Nephron progenitor cell (in vitro differentiated cells): Measurements from ENCODE around the gene SSR4.

Experiments
- DNase-seq: peaks from one replicate; pipeline ENCODE4 v3.0.0; 2021
- H3K27ac Mint-ChIP-seq: 2 replicates; pipeline ENCODE4 v1.8.0; 2021; ENCODE audit warnings: mild to moderate bottlenecking, moderate library complexity, mixed read lengths
- H3K27me3 Mint-ChIP-seq: 2 replicates; pipeline ENCODE4 v1.8.0; 2021; ENCODE audit warnings: mild to moderate bottlenecking, low read depth, mixed read lengths; ENCODE audit not compliant: poor library complexity
- H3K36me3 Mint-ChIP-seq: 2 replicates; pipeline ENCODE4 v1.8.0; 2021; ENCODE audit warnings: low read depth, mixed read lengths
- H3K4me1 Mint-ChIP-seq: 2 replicates; pipeline ENCODE4 v1.8.0; 2021; ENCODE audit warnings: mixed read lengths
- H3K4me3 Mint-ChIP-seq: 2 replicates; pipeline ENCODE4 v1.8.0; 2021; ENCODE audit warnings: mild to moderate bottlenecking, moderate library complexity, mixed read lengths
- H3K9me3 Mint-ChIP-seq: 2 replicates; pipeline ENCODE4 v1.8.0; 2021; ENCODE audit warnings: mild to moderate bottlenecking, moderate library complexity, mixed read lengths
- TF ChIP-seq, protein P1 (sequence below): fragments of 200-600 bp; sonication (generic); IDR thresholded peaks from 2 replicates; pipeline ENCODE4 v1.5.0; 2021; ENCODE audit warnings: antibody characterized with exemption

The SSR4 gene

DNA sequence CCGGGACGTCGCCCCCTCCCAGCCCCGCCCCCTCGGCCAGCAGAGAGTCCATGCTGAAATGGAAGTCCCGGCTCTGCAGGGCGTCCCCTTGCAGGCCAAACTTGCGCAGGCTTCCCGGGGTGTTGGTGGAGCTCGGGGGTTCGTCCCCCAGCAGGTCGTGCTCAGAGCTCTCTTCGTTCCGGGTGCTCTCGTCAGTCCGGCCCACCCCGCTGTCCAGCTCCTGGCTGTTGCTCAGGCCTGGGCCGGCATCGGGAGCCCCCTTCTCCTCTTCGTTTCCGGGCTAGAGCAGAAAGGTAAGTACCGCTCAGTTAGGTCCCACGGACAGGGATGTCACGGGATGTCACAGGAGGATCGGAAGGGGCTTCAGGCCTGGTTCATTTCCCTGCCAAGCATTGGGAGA, 10.2 kb downstream of the SSR4 start:
- Mint-ChIP-seq H3K27ac (no peak overlapping the region), H3K9me3 (peaks cover 48% of the 10 kb centered on the region), H3K27me3 (no peaks in the 10 kb centered on the region), H3K4me3 (no peak overlapping the region), H3K4me1 (peaks cover 17% of the 10 kb centered on the region), H3K36me3 (no peaks in the 10 kb centered on the region)
- TF ChIP-seq, protein P1, sequence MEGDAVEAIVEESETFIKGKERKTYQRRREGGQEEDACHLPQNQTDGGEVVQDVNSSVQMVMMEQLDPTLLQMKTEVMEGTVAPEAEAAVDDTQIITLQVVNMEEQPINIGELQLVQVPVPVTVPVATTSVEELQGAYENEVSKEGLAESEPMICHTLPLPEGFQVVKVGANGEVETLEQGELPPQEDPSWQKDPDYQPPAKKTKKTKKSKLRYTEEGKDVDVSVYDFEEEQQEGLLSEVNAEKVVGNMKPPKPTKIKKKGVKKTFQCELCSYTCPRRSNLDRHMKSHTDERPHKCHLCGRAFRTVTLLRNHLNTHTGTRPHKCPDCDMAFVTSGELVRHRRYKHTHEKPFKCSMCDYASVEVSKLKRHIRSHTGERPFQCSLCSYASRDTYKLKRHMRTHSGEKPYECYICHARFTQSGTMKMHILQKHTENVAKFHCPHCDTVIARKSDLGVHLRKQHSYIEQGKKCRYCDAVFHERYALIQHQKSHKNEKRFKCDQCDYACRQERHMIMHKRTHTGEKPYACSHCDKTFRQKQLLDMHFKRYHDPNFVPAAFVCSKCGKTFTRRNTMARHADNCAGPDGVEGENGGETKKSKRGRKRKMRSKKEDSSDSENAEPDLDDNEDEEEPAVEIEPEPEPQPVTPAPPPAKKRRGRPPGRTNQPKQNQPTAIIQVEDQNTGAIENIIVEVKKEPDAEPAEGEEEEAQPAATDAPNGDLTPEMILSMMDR: no peak
- no peak for DNase-seq

- TF ChIP-seq, protein P1: no peak
- H3K9me3 Mint-ChIP-seq: peaks cover 48% of the 10 kb centered on the region
- H3K27me3 Mint-ChIP-seq: no peaks in the 10 kb centered on the region
- DNase-seq: no peak
- no peak overlapping the region for H3K4me3 Mint-ChIP-seq
- H3K4me1 Mint-ChIP-seq: peaks cover 17% of the 10 kb centered on the region
- no peaks in the 10 kb centered on the region for H3K36me3 Mint-ChIP-seq
- no peak overlapping the region for H3K27ac Mint-ChIP-seq
These were observed 11.0 kb downstream of the SSR4 start for GRCh38 chrX:153805436-153805835.

DNA sequence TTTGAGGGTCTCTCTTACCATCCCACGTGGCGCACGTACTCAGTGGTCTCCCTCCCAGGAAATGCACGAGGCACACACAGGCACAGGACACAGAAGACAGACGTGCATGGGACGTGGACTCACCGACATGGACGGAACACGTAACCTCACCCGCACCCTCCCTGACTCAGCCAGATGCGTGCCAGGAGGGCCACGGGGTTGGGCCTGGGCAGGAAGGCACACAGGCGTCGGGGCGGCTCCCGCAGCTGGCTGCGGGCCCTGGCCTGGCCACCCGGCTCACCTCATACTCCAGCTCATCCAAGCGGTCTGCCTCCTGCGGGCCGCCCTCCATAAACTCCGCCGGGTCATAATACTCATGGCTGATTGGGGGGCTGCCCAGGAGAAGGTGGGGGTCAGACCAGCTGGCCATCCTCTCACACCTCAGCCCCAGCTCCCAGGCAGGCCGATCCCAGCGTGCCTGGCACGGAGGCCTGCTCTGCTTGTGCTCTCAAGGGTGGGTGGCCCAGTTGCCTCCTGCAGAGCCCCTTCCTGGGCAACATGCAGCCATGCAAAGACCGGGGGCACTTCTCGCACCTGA, 12.6 kb downstream of the SSR4 start:
- no peak for DNase-seq
- Mint-ChIP-seq H3K4me1 (peaks cover 19% of the 10 kb centered on the region), H3K27ac (no peak overlapping the region), H3K27me3 (no peaks in the 10 kb centered on the region), H3K4me3 (no peak overlapping the region), H3K9me3 (peaks cover 53% of the 10 kb centered on the region), H3K36me3 (no peaks in the 10 kb centered on the region)
- TF ChIP-seq, protein P1: no peak

DNA sequence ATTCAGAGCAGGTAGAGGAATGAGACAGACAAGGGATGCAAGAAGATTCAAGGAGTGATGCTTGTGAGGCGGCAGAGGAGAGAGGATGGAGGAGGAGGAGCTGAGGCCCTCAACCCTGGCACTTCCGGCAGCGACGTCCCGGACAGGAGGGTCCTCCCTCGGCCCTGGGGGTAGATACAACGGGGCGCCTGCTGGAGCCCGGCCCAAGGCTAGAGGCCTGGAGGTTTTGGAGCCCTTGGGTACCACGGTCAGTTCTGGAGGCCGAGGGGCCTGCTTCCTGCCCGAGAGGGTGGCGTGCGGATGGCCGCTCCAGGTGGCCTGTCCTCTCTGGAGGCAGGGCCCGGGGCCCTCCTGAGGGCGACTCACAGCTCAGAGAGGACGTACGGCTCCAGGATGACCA, 13.5 kb downstream of the SSR4 start:
- no peak overlapping the region for H3K27ac Mint-ChIP-seq
- no peaks in the 10 kb centered on the region for H3K36me3 Mint-ChIP-seq
- H3K27me3 Mint-ChIP-seq: no peaks in the 10 kb centered on the region
- TF ChIP-seq, protein P1: no peak
- H3K4me3 Mint-ChIP-seq: no peak overlapping the region
- H3K4me1 Mint-ChIP-seq: peaks cover 14% of the 10 kb centered on the region
- peaks cover 53% of the 10 kb centered on the region for H3K9me3 Mint-ChIP-seq
- DNase-seq: no peak

DNA sequence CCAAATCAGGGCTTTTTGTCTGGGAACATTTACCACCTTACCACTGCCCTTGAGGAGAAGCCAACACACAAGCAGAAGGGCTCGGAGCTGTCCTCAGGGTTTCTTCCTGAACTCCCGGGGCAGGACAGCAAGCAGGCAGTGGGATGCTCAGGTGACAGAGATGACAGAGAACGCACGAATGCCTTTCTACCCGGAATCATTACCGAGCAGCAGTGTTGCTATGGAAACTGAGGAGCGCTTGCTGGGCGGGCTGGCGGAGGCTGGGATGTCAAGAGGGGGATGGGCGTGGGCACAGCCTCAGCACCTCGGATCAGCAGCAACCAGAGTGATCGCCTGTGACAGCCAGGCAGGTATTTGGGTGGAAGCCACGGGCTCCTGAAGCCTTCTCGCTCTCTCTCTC, 17.8 kb downstream of the SSR4 start:
- H3K27me3 Mint-ChIP-seq: no peaks in the 10 kb centered on the region
- DNase-seq: no peak
- H3K4me1 Mint-ChIP-seq: peaks cover 22% of the 10 kb centered on the region
- H3K9me3 Mint-ChIP-seq: peaks cover 65% of the 10 kb centered on the region
- TF ChIP-seq, protein P1: no peak
- no peak overlapping the region for H3K27ac Mint-ChIP-seq
- no peak overlapping the region for H3K4me3 Mint-ChIP-seq
- H3K36me3 Mint-ChIP-seq: no peaks in the 10 kb centered on the region

- TF ChIP-seq, protein P1: no peak
- peaks cover 23% of the 10 kb centered on the region for H3K4me1 Mint-ChIP-seq
These were observed 18.7 kb downstream of the SSR4 start for GRCh38 chrX:153813161-153813560.

More at GRCh38 chrX:153813161-153813560, 18.7 kb downstream of the SSR4 start:
- Mint-ChIP-seq H3K27ac (no peak overlapping the region), H3K27me3 (no peaks in the 10 kb centered on the region), H3K9me3 (peaks cover 70% of the 10 kb centered on the region), H3K4me3 (no peak overlapping the region), H3K36me3 (no peaks in the 10 kb centered on the region)
- DNase-seq: no peak
